ENCODE measurements around the gene TTC32.
"Not testable (repeated sequence)": the region's sequence is repeated elsewhere in the genome, so short reads cannot be mapped to it uniquely, and the experiment has no call there.

The TTC32 gene

DNA sequence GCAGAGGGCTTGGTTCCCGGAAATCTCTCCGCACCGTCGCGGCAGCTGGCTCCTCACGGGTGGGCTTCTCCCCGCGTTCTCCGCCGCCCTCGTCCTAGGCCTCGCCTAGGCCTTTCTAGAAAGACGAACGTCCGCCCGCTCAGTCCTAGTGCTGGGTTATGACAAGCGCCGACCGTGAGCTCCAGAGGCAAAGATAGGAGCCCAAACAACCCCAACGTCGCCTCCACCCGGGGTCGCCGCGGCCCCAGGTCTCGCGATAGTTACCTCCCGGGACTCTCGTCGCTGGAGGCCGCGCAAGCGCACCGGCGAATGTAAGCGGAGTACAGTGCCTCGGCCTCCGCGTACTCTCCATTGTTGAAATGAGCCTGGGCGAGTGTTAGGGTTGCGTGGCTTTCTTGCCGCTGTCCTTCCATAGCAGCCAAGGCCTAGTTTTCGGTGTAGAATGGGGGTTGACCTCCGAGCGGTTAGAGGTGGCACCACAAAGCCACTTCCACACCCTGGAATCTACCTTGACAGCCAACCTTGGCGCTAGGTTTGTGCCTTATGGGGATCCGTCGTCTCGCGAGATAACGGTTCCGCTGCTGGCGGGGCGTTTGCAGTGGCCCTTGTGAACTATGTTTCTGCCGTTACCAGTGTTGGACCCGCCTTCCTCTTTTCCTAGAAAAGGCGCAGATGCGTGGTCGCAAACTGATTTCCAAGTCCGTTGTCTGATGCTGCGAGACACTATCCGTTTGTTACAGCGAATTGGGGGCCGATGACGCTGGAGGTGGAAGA is at the start of gene TTC32:
Gene TTC32, minus strand, starts transcription at position 542 of the 774 bp plus-strand sequence. Its CDS starts 129 bp downstream, at position 413.
- DNase-seq (ENCODE audit: low spot score) = peak; percentile 94

DNA sequence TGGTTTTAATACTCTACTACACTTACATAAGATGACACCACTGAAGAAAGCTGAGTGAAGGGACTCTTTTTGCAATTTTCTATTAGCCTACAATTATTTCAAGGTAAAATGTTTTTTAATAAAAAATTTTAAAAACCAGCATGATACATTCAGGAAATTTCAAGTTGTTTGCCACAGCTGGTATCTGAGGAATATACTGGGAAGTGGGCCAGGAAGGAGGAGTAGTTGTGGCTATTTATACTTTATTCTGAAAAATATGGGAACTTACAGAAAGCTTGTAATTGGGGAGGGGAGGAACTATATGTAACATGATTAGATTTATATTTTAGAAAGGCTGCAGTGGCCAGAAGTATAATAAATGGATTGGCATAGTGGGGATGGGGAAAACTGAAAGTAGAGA is 47.3 kb upstream of the TTC32 start:
- DNase-seq (ENCODE audit: low spot score) = no peak

DNA sequence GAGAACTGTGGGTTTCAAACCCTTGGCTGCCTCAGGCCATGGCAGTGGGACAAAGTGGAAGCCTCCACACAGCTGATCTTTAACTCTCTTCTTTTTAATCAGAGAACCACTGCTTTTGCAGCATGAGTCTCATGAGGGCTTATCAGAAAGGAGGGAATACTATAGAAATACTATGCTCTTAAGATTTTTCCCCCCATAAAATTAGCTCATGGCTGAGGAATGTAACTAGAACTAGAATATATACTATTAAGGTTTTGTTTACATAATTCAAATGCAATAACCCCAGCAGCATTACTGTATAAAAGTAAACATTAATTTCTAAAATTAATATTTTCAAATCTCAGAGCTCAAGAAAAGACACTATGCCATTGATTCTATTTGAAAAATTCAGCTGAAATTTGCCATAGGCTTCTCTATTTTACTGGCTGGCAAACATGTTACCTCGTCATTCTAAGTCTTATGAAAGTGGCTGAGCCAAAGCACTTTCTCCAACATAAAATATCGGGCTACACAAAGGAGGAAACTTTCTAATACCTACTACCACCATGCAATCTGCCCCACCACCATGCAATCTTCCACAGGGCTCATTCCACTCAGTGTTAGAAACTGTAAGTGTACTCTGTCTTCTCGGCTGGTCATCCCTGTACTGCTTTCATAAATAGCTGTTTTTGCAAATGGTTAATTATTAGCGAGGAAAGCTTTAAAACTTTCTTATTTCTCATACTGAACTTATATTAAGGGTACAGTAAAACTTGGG is 45.6 kb upstream of the TTC32 start:
- no peak for DNase-seq (ENCODE audit: low spot score)

DNA sequence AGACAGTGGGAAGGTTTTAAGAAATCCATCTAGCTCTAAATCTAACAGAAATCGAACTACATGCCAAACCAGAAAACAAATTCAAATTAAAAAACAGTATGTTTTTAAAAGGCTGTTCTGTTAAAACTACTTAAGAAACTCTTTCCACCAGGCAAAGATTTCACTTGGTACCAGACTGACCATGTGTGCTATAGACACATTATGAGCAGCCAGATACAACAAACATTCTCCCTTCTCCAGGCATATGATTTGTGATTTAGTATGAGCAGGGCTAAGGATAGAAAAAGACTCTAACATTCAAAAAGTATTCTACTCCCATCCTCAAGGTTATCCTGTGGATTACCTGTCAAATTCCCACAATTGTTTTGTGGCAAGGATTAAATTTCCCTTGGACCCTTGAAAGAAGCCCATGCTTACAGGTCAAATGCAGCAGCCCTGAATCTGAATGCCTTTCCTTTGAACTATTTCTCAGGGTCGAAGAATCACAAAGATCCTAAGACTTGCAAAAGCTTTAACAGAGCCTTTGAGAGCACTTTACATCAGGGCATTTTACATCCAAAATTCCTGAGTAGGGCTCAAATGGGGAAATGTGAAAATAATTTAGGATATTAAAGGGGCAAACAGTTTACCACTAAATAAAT is 42.5 kb upstream of the TTC32 start:
- no peak for DNase-seq (ENCODE audit: low spot score)

- DNase-seq (ENCODE audit: low spot score) = no peak
Observed at GRCh38 chr2:19943189-19943588, 41.4 kb upstream of the TTC32 start.

- no peak for DNase-seq (ENCODE audit: low spot score)
Observed at GRCh38 chr2:19942199-19942598, 40.4 kb upstream of the TTC32 start.

- no peak for DNase-seq (ENCODE audit: low spot score)
Observed at GRCh38 chr2:19937004-19937403, 35.2 kb upstream of the TTC32 start.

GRCh38 chr2:19936203-19936602 is 34.4 kb upstream of the TTC32 start:
- no peak for DNase-seq (ENCODE audit: low spot score)

- DNase-seq (ENCODE audit: low spot score) = peak; percentile 90
Observed at GRCh38 chr2:19933351-19933981, 31.7 kb upstream of the TTC32 start.

DNA sequence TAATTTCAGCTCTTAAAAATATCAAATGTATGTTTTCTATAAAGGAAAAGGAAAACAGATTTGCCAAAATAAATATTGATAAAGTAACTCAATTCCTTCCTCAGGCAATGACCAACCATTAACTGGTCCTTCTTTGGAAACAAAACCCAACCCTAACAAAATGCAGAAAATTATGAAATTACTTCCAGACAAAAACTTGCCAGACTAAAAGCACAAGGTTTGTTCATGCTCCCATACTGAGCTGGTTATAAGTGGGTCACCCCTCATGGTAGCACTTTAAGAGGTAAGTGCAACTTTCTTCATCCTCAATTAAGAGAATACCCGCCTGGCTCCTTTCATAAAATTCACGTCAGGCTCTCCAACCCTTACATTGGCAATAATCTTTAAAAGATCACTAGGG is 31.1 kb upstream of the TTC32 start:
- DNase-seq (ENCODE audit: low spot score) = no peak

DNA sequence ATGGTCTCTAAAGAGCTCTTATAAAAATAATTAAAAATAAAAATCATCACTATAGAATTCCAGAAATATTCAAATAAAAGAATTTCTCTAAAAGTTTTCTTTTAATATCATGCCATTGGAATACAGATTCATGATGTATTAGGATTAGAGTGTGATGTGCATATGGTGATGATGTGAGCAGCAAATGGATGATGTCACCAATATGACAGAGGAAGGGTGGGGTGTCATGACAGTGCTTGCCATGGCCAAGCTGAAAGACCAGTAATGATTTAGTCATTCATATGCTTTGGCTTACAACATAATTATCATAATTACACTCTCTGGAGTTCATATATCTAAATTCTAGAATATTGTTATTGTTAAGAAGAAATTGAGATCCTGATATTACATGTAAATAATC is 27.4 kb upstream of the TTC32 start:
- no peak for DNase-seq (ENCODE audit: low spot score)

DNA sequence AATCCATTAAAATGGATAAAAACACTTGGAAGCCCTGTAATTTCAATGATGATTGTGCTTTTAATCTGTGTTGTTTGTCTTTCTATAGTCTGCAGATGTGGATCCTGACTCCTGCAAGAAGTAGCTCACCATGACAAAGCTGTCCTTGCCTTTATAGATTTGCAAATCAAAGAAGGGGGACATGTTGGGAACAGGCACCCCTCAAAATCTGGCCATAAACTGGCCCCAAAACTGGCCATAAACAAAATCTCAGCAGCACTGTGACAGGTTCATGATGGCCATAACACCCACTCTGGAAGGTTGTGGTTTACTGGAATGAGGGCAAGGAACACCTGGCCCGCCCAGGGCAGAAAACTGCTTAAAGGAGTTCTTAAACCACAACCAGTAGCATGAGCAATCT is 26.0 kb upstream of the TTC32 start:
- not testable (repeated sequence) for DNase-seq (ENCODE audit: low spot score)

GRCh38 chr2:19924526-19924925 is 22.7 kb upstream of the TTC32 start:
- not testable (repeated sequence) for DNase-seq (ENCODE audit: low spot score)

DNA sequence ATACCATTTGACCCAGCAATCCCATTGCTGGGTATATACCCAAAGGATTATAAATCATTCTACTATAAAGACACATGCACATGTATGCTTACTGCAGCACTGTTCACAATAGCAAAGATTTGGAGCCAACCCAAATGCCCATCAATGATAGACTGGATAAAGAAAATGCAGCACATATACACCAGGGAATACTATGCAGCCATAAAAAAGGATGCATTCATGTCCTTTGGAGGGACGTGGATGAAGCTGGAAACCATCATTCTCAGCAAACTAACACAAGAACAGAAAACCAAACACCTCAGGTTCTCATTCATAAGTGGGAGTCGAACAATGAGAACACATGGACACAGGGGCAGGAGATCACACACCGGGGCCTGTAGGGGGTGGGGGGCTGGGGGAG is 20.4 kb upstream of the TTC32 start:
- DNase-seq (ENCODE audit: low spot score) = not testable (repeated sequence)

GRCh38 chr2:19916385-19916950 is 14.7 kb upstream of the TTC32 start:
- no peak for DNase-seq (ENCODE audit: low spot score)

- DNase-seq (ENCODE audit: low spot score) = no peak
Observed at GRCh38 chr2:19914266-19914975, 12.6 kb upstream of the TTC32 start.

- peak; percentile 97 for DNase-seq (ENCODE audit: low spot score)
Observed at GRCh38 chr2:19911808-19912509, 10.2 kb upstream of the TTC32 start.

DNA sequence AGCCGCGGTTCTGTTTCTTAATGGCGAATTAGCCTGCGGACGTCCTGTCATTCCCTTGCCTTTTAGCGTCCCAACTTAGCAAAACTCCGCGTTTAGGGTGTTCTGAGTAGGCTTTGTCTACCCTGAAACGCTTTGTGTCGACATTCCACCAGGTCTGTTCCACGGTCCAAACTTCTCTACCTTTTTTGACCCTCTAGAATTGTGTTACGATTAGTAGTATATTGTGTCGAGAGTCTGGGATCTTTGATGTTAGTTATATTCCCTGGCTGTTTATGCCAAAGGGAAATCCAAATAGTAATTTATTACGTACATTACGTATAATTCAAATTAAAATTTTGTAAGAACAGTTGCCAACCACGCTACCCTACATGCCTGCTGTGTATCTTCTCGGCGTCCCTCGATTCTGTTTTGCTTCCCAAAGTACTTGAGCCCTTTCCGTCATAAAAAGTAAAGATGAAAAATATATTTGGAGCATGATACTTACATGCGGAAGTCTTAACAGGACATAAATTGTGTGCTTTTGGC is 495 bp upstream of the TTC32 start:
- no peak for DNase-seq (ENCODE audit: low spot score)

DNA sequence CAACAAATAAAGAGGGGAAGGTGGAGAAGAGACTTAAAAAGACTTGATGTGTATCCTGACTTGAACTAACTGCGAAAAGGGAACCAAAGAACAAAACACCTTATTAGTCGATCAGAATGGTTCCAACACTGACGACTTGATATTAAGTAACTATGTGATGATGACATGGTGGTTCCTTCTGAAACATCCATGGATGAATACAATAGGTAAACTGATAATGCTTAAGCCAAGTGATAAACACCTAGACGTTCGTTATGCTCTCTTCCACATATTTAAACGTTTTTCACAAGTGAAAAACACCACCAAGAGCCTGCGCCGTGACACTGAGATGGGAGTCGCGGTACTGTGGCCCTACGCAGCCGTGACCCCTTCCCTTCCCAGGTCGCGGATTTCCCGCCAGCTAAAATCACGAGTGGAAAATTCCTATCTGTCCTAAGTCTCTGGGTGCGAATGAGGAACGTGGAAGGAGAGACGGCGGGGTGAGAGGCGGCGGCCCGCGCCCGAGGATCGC is 797 bp downstream of the TTC32 start:
- peak; percentile 22 for DNase-seq (ENCODE audit: low spot score)
